ENCODE results near the gene ZNF74. TPM values are rescaled to one million over a fixed set of nuclear protein-coding genes. Genes with fewer than 3 reads are reported as not detected.
A peak's percentile ranks its signal among the peaks of the same experiment; 100 is the strongest.
"Not testable (repeated sequence)": the region's sequence is repeated elsewhere in the genome, so short reads cannot be mapped to it uniquely, and the experiment has no call there.

ZNF74 gene
- total RNA-seq, 1 donor from 2014 or later, result 19.4 TPM

GRCh38 chr22:20406686-20407408 is 12.9 kb downstream of the ZNF74 start:
- TF ChIP-seq EZH2phosphoT487 (IDR thresholded peaks at IDR 0.05), result no peak
- no peak for TF ChIP-seq EZH2 (IDR thresholded peaks at IDR 0.05)
- TF ChIP-seq CTCF (IDR thresholded peaks at IDR 0.05), result no peak
- H3K4me1 Mint-ChIP-seq, result peaks cover 6% of the 10 kb centered on the region
- H3K27me3 Mint-ChIP-seq (ENCODE audit: insufficient read depth, low read depth), result peaks cover 4% of the 10 kb centered on the region
- Histone ChIP-seq H2AFZ (replicated peaks) (no peak overlapping the region), H3K36me3 (peaks cover 3% of the 10 kb centered on the region), H3K4me3 (no peak overlapping the region), H3K27ac (no peak overlapping the region), H3K9ac (no peak overlapping the region), H3K4me1 (no peaks in the 10 kb centered on the region), H3F3A (ENCODE audit: low read depth) (no peaks in the 10 kb centered on the region), H3K79me2 (ENCODE audit: low read depth) (no peaks in the 10 kb centered on the region), H4K20me1 (ENCODE audit: low read depth) (peaks cover 12% of the 10 kb centered on the region), H3K4me2 (no peak overlapping the region), H3K27me3 (no peaks in the 10 kb centered on the region), H3K9me3 (ENCODE audit: low read depth) (no peaks in the 10 kb centered on the region)
- no peaks in the 10 kb centered on the region for H3K9me3 Mint-ChIP-seq
- no peak overlapping the region for H3K27ac Mint-ChIP-seq
- H3K4me3 Mint-ChIP-seq, result no peak overlapping the region
- peaks cover 22% of the 10 kb centered on the region for H3K36me3 Mint-ChIP-seq
- DNase-seq (ENCODE audit: low spot score), result no peak

- no peak overlapping the region for H3K27ac ChIP-seq
- Mint-ChIP-seq H3K9me3 (no peaks in the 10 kb centered on the region), H3K4me1 (peaks cover 13% of the 10 kb centered on the region), H3K36me3 (peaks cover 22% of the 10 kb centered on the region), H3K4me3 (no peak overlapping the region), H3K27me3 (ENCODE audit: insufficient read depth, low read depth) (peaks cover 4% of the 10 kb centered on the region), H3K27ac (no peak overlapping the region)
- H3K4me1 ChIP-seq, result no peaks in the 10 kb centered on the region
- no peak overlapping the region for H3K9ac ChIP-seq
- TF ChIP-seq EZH2 (IDR thresholded peaks at IDR 0.05), result no peak
- no peak overlapping the region for H3K4me3 ChIP-seq
- H3K4me2 ChIP-seq, result no peak overlapping the region
- H3K27me3 ChIP-seq, result no peaks in the 10 kb centered on the region
- H3K9me3 ChIP-seq (ENCODE audit: low read depth), result no peaks in the 10 kb centered on the region
- H3F3A ChIP-seq (ENCODE audit: low read depth), result no peaks in the 10 kb centered on the region
- peaks cover 3% of the 10 kb centered on the region for H3K36me3 ChIP-seq
- H3K79me2 ChIP-seq (ENCODE audit: low read depth), result no peaks in the 10 kb centered on the region
- no peak for DNase-seq (ENCODE audit: low spot score)
- no peak overlapping the region for H2AFZ ChIP-seq (replicated peaks)
- H4K20me1 ChIP-seq (ENCODE audit: low read depth), result peaks cover 10% of the 10 kb centered on the region
Observed at GRCh38 chr22:20407829-20408228, 13.9 kb downstream of the ZNF74 start.

GRCh38 chr22:20408891-20409290 is 14.9 kb downstream of the ZNF74 start:
- no peak overlapping the region for H3K9ac ChIP-seq
- H3K4me2 ChIP-seq, result no peak overlapping the region
- no peak overlapping the region for H2AFZ ChIP-seq (replicated peaks)
- H3K9me3 Mint-ChIP-seq, result no peaks in the 10 kb centered on the region
- H3K27ac Mint-ChIP-seq, result peak overlapping the region; percentile 70
- H3K27me3 ChIP-seq, result no peaks in the 10 kb centered on the region
- peaks cover 15% of the 10 kb centered on the region for H3K4me1 Mint-ChIP-seq
- H3K4me1 ChIP-seq, result no peaks in the 10 kb centered on the region
- peaks cover 4% of the 10 kb centered on the region for H3K27me3 Mint-ChIP-seq (ENCODE audit: insufficient read depth, low read depth)
- H3K27ac ChIP-seq, result no peak overlapping the region
- H3K79me2 ChIP-seq (ENCODE audit: low read depth), result no peaks in the 10 kb centered on the region
- peaks cover 3% of the 10 kb centered on the region for H3K36me3 ChIP-seq
- peaks cover 22% of the 10 kb centered on the region for H3K36me3 Mint-ChIP-seq
- H3F3A ChIP-seq (ENCODE audit: low read depth), result no peaks in the 10 kb centered on the region
- H3K9me3 ChIP-seq (ENCODE audit: low read depth), result no peaks in the 10 kb centered on the region
- DNase-seq (ENCODE audit: low spot score), result no peak
- peaks cover 10% of the 10 kb centered on the region for H4K20me1 ChIP-seq (ENCODE audit: low read depth)
- H3K4me3 ChIP-seq, result no peak overlapping the region
- no peak overlapping the region for H3K4me3 Mint-ChIP-seq
- no peak for TF ChIP-seq EZH2phosphoT487 (IDR thresholded peaks at IDR 0.05)
- no peak for TF ChIP-seq CTCF (IDR thresholded peaks at IDR 0.05)
- TF ChIP-seq EZH2 (IDR thresholded peaks at IDR 0.05), result no peak

GRCh38 chr22:20409385-20409784 is 15.4 kb downstream of the ZNF74 start:
- Mint-ChIP-seq H3K36me3 (peaks cover 22% of the 10 kb centered on the region), H3K4me1 (peaks cover 15% of the 10 kb centered on the region)
- H3K4me1 ChIP-seq; DNase-seq (ENCODE audit: low spot score); H3F3A ChIP-seq (ENCODE audit: low read depth); H3K79me2 ChIP-seq (ENCODE audit: low read depth); H3K4me3 Mint-ChIP-seq; H3K36me3 ChIP-seq; H3K27ac Mint-ChIP-seq; H3K27me3 Mint-ChIP-seq (ENCODE audit: insufficient read depth, low read depth); H3K27me3 ChIP-seq; H3K4me3 ChIP-seq; H2AFZ ChIP-seq (replicated peaks); H3K4me2 ChIP-seq; H3K27ac ChIP-seq; H3K9me3 Mint-ChIP-seq; H3K9me3 ChIP-seq (ENCODE audit: low read depth); H3K9ac ChIP-seq: not testable (repeated sequence)
- peaks cover 10% of the 10 kb centered on the region for H4K20me1 ChIP-seq (ENCODE audit: low read depth)

Data from neural progenitor cell (in vitro differentiated cells).